ENCODE measurements around the gene PRSS57. TPM values are rescaled to one million over a fixed set of nuclear protein-coding genes. Genes with fewer than 3 reads are reported as not detected.

PRSS57 gene
- total RNA-seq, 2 donors from 2014 or later = 1.4 TPM; not detected in 1

- Mint-ChIP-seq H3K27me3 (no peaks in the 10 kb centered on the region), H3K27ac (peak within 1 kb of the TSS; percentile 94 to 95), H3K36me3 (no peaks in the 10 kb centered on the region), H3K9me3 (no peaks in the 10 kb centered on the region), H3K4me1 (ENCODE audit: low read depth in 2 of 2) (peaks cover 35% of the 10 kb centered on the region in 2 donors), H3K4me3 (peak within 1 kb of the TSS; percentile 86)
- ATAC-seq (peak; percentile 79 to 87), DNase-seq (ENCODE audit: low spot score) (peak; percentile 93)
These were observed 32.1 kb downstream of the PRSS57 start, which contains the start of gene RNF126 for GRCh38 chr19:662962-663681. Gene RNF126, minus strand, starts transcription at chr19:663214. Its CDS starts 93 bp downstream, at chr19:663121.

GRCh38 chr19:662207-662961 lies 32.9 kb downstream of the PRSS57 start:
- DNase-seq (ENCODE audit: low spot score) (peak; percentile 80), ATAC-seq (peak in 1 of 2 donors; percentile 42)
- peak overlapping the region; percentile 86 for H3K4me3 Mint-ChIP-seq
- peaks cover 35 to 37% of the 10 kb centered on the region in 2 donors for H3K4me1 Mint-ChIP-seq (ENCODE audit: low read depth in 2 of 2)
- no peaks in the 10 kb centered on the region for H3K27me3 Mint-ChIP-seq
- H3K27ac Mint-ChIP-seq = peak overlapping the region; percentile 94 to 95
- H3K9me3 Mint-ChIP-seq = no peaks in the 10 kb centered on the region
- no peaks in the 10 kb centered on the region for H3K36me3 Mint-ChIP-seq

GRCh38 chr19:661427-662196 lies 33.6 kb downstream of the PRSS57 start:
- Mint-ChIP-seq H3K27me3 (no peaks in the 10 kb centered on the region), H3K36me3 (no peaks in the 10 kb centered on the region), H3K9me3 (no peaks in the 10 kb centered on the region), H3K27ac (peak overlapping the region; percentile 94 to 95), H3K4me1 (ENCODE audit: low read depth in 2 of 2) (peaks cover 35 to 41% of the 10 kb centered on the region in 2 donors), H3K4me3 (peak overlapping the region; percentile 86)
- ATAC-seq (peak; percentile 45 to 51), DNase-seq (ENCODE audit: low spot score) (peak; percentile 80)

GRCh38 chr19:660793-661426 lies 34.3 kb downstream of the PRSS57 start:
- Mint-ChIP-seq H3K4me1 (ENCODE audit: low read depth in 2 of 2) (peaks cover 41 to 47% of the 10 kb centered on the region in 2 donors), H3K36me3 (no peaks in the 10 kb centered on the region), H3K27ac (peak overlapping the region; percentile 94 to 95), H3K9me3 (no peaks in the 10 kb centered on the region), H3K4me3 (peak overlapping the region; percentile 86), H3K27me3 (no peaks in the 10 kb centered on the region)
- ATAC-seq (no peak), DNase-seq (ENCODE audit: low spot score) (no peak)

GRCh38 chr19:658916-659839 lies 36.1 kb downstream of the PRSS57 start:
- Mint-ChIP-seq H3K9me3 (no peaks in the 10 kb centered on the region), H3K27me3 (no peaks in the 10 kb centered on the region), H3K4me3 (peak overlapping the region; percentile 86), H3K4me1 (ENCODE audit: low read depth in 2 of 2) (peaks cover 54 to 57% of the 10 kb centered on the region in 2 donors), H3K36me3 (no peaks in the 10 kb centered on the region), H3K27ac (peak overlapping the region; percentile 94 to 95)
- DNase-seq (ENCODE audit: low spot score) = peak; percentile 89
- ATAC-seq = peak; percentile 67 to 75

GRCh38 chr19:658059-658839 lies 37.0 kb downstream of the PRSS57 start:
- Mint-ChIP-seq H3K27me3 (no peaks in the 10 kb centered on the region), H3K36me3 (no peaks in the 10 kb centered on the region), H3K4me1 (ENCODE audit: low read depth in 2 of 2) (peaks cover 49 to 52% of the 10 kb centered on the region in 2 donors), H3K9me3 (no peaks in the 10 kb centered on the region), H3K27ac (peak overlapping the region; percentile 94 to 95), H3K4me3 (peak overlapping the region; percentile 86)
- no peak for DNase-seq (ENCODE audit: low spot score)
- no peak for ATAC-seq

GRCh38 chr19:657611-658010 lies 37.6 kb downstream of the PRSS57 start:
- H3K27me3 Mint-ChIP-seq = no peaks in the 10 kb centered on the region
- ATAC-seq (no peak), DNase-seq (ENCODE audit: low spot score) (no peak)
- no peak overlapping the region for H3K4me3 Mint-ChIP-seq
- no peaks in the 10 kb centered on the region for H3K36me3 Mint-ChIP-seq
- peaks cover 49 to 52% of the 10 kb centered on the region in 2 donors for H3K4me1 Mint-ChIP-seq (ENCODE audit: low read depth in 2 of 2)
- no peaks in the 10 kb centered on the region for H3K9me3 Mint-ChIP-seq
- H3K27ac Mint-ChIP-seq = no peak overlapping the region

GRCh38 chr19:656751-657559 lies 38.3 kb downstream of the PRSS57 start:
- Mint-ChIP-seq H3K27ac (peak overlapping the region; percentile 58 to 87), H3K36me3 (no peaks in the 10 kb centered on the region), H3K27me3 (no peaks in the 10 kb centered on the region), H3K4me1 (ENCODE audit: low read depth in 2 of 2) (peaks cover 48 to 52% of the 10 kb centered on the region in 2 donors), H3K4me3 (no peak overlapping the region), H3K9me3 (no peaks in the 10 kb centered on the region)
- DNase-seq (ENCODE audit: low spot score) (no peak), ATAC-seq (no peak)

- Mint-ChIP-seq H3K27me3 (no peaks in the 10 kb centered on the region), H3K4me1 (ENCODE audit: low read depth in 2 of 2) (peaks cover 35 to 42% of the 10 kb centered on the region in 2 donors), H3K36me3 (no peaks in the 10 kb centered on the region), H3K4me3 (no peak overlapping the region), H3K27ac (peak overlapping the region; percentile 58 to 87), H3K9me3 (no peaks in the 10 kb centered on the region)
- ATAC-seq (no peak), DNase-seq (ENCODE audit: low spot score) (no peak)
These were observed 39.6 kb downstream of the PRSS57 start for GRCh38 chr19:655691-656090.

- Mint-ChIP-seq H3K9me3 (no peaks in the 10 kb centered on the region), H3K4me3 (no peak overlapping the region)
- no peak for ATAC-seq
These were observed 41.8 kb downstream of the PRSS57 start for GRCh38 chr19:653425-653824.

More at GRCh38 chr19:653425-653824, 41.8 kb downstream of the PRSS57 start:
- no peak for DNase-seq (ENCODE audit: low spot score)
- no peaks in the 10 kb centered on the region for H3K27me3 Mint-ChIP-seq
- peaks cover 20 to 26% of the 10 kb centered on the region in 2 donors for H3K4me1 Mint-ChIP-seq (ENCODE audit: low read depth in 2 of 2)
- H3K36me3 Mint-ChIP-seq = no peaks in the 10 kb centered on the region
- no peak overlapping the region for H3K27ac Mint-ChIP-seq
